IMR-90 (cell line): Measurements from ENCODE around the gene CPED1. TPM values are rescaled to one million over a fixed set of nuclear protein-coding genes. Genes with fewer than 3 reads are reported as not detected.

Experiments
- ATAC-seq: fragments of 200-7000 bp; cut with Tn5 transposase; 2 replicates; pipeline ENCODE4 v1.9.1; 2020; ENCODE audit warnings: low read depth, mild to moderate bottlenecking, moderate library complexity
- BruUV-seq: library from RNA; stranded (reverse); fragments of 400-500 nt; replicated peaks from 2 replicates; lab custom pipeline; 2021; lab: Mats Ljungman, UMichigan
- CTCF ChIA-PET: fragments of 300-600 bp; formaldehyde crosslinking; extraction: SDS; loops from one replicate; lab custom pipeline; 2021; ENCODE audit warnings: antibody characterized with exemption; lab: Yijun Ruan, JAX
- POLR2A ChIA-PET: fragments of 300-600 bp; sonication (Branson Sonifier 250); formaldehyde crosslinking; loops from one replicate; lab custom pipeline; 2022; ENCODE audit warnings: antibody characterized with exemption; ENCODE audit not compliant: unreplicated experiment; lab: Charles Lee
- DNase-seq: peaks from one replicate; pipeline ENCODE4 v3.0.0; 2013
- H2AFZ ChIP-seq: replicated peaks from 2 replicates; pipeline ENCODE3; 2013; ENCODE audit warnings: low read length, mild to moderate bottlenecking; ENCODE audit not compliant: poor library complexity
- H2AK5ac ChIP-seq: 2 replicates; pipeline ENCODE4 v1.6.1; 2013; ENCODE audit warnings: low read depth, low read length, inconsistent platforms
- H2AK9ac ChIP-seq: replicated peaks from 2 replicates; pipeline ENCODE3; 2013; ENCODE audit warnings: mild to moderate bottlenecking, low read depth, low read length, moderate library complexity; ENCODE audit not compliant: poor library complexity
- H2BK120ac ChIP-seq: 2 replicates; pipeline ENCODE4 v1.6.1; 2013; ENCODE audit warnings: low read depth, low read length, inconsistent platforms
- H2BK15ac ChIP-seq: 3 replicates; pipeline ENCODE4 v1.6.1; 2013; ENCODE audit warnings: low read depth, low read length, inconsistent platforms
- H2BK20ac ChIP-seq: 2 replicates; pipeline ENCODE4 v1.6.1; 2013; ENCODE audit warnings: low read depth, mild to moderate bottlenecking, inconsistent platforms, low read length, moderate library complexity
- H2BK5ac ChIP-seq: 2 replicates; pipeline ENCODE4 v1.6.1; 2013; ENCODE audit warnings: mild to moderate bottlenecking, low read depth, low read length, inconsistent platforms; ENCODE audit not compliant: poor library complexity, severe bottlenecking
- H3K14ac ChIP-seq: replicated peaks from 2 replicates; pipeline ENCODE4 v1.6.1; 2013; ENCODE audit warnings: low read depth, low read length, inconsistent platforms
- H3K18ac ChIP-seq: 2 replicates; pipeline ENCODE4 v1.6.1; 2013; ENCODE audit warnings: low read depth, low read length, control low read depth
- H3K23ac ChIP-seq: 2 replicates; pipeline ENCODE4 v1.6.1; 2013; ENCODE audit warnings: low read depth, low read length, inconsistent platforms
- H3K27ac ChIP-seq: 2 replicates; pipeline ENCODE4 v1.5.1; 2013; ENCODE audit warnings: mild to moderate bottlenecking, control low read depth, low read length; ENCODE audit not compliant: insufficient read depth
- H3K27me3 ChIP-seq: 2 replicates; pipeline ENCODE4 v1.6.1; 2013; ENCODE audit warnings: low read length; ENCODE audit not compliant: control insufficient read depth, insufficient read depth
- H3K36me3 ChIP-seq: 2 replicates; pipeline ENCODE4 v1.6.1; 2013; ENCODE audit warnings: low read length, mixed read lengths; ENCODE audit not compliant: control insufficient read depth, insufficient read depth
- H3K4ac ChIP-seq: 2 replicates; pipeline ENCODE4 v1.6.1; 2013; ENCODE audit warnings: low read depth, low read length, inconsistent platforms
- H3K4me1 ChIP-seq: 2 replicates; pipeline ENCODE4 v1.6.1; 2013; ENCODE audit warnings: low read length, mixed read lengths; ENCODE audit not compliant: control insufficient read depth, insufficient read depth
- H3K4me2 ChIP-seq: 2 replicates; pipeline ENCODE4 v1.6.1; 2013; ENCODE audit warnings: low read depth, mild to moderate bottlenecking, control low read depth, low read length, moderate library complexity
- H3K4me3 ChIP-seq: 2 replicates; pipeline ENCODE4 v1.5.1; 2013; ENCODE audit warnings: low read depth, mild to moderate bottlenecking, control low read depth, low read length, moderate library complexity; ENCODE audit not compliant: insufficient read depth
- H3K56ac ChIP-seq: 2 replicates; pipeline ENCODE4 v1.6.1; 2013; ENCODE audit warnings: low read length, inconsistent platforms; ENCODE audit not compliant: insufficient read depth; ENCODE audit errors: extremely low read depth
- H3K79me1 ChIP-seq, 2 experiments: 2 replicates each; pipeline ENCODE4 v1.6.1; 2013; ENCODE audit warnings: low read length in 2 of 2, inconsistent platforms in 1 of 2, low read depth in 1 of 2
- H3K9ac ChIP-seq: 2 replicates; pipeline ENCODE4 v1.6.1; 2013; ENCODE audit warnings: low read depth, low read length, control low read depth
- H3K9me1 ChIP-seq: 2 replicates; pipeline ENCODE4 v1.6.1; 2013; ENCODE audit warnings: low read length, inconsistent platforms; ENCODE audit not compliant: insufficient read depth
- H3K9me3 ChIP-seq: 2 replicates; pipeline ENCODE4 v1.6.1; 2013; ENCODE audit warnings: low read length; ENCODE audit not compliant: control insufficient read depth, insufficient read depth
- H4K20me1 ChIP-seq: 2 replicates; pipeline ENCODE4 v1.6.1; 2013; ENCODE audit warnings: low read length, inconsistent platforms; ENCODE audit not compliant: insufficient read depth
- H4K5ac ChIP-seq: 2 replicates; pipeline ENCODE4 v1.6.1; 2013; ENCODE audit warnings: mild to moderate bottlenecking, low read depth, low read length, control low read depth
- H4K8ac ChIP-seq, 2 experiments: 2 replicates each; pipeline ENCODE4 v1.6.1; 2013; ENCODE audit warnings: low read depth in 2 of 2, low read length in 2 of 2, control low read depth in 1 of 2, inconsistent platforms in 1 of 2
- H4K91ac ChIP-seq: 2 replicates; pipeline ENCODE4 v1.6.1; 2013; ENCODE audit warnings: low read depth, low read length, inconsistent platforms; ENCODE audit not compliant: insufficient read depth
- BHLHE40 ChIP-seq: fragments of 150-350 bp; IDR thresholded peaks from 2 replicates; pipeline ENCODE4 v1.6.1; 2016; ENCODE audit warnings: mild to moderate bottlenecking, low read depth, low read length
- CEBPB ChIP-seq: IDR thresholded peaks from 2 replicates; pipeline ENCODE4 v1.6.1; 2012; ENCODE audit warnings: low read depth, low read length, improper control_type of control experiment
- CHD1 ChIP-seq: IDR thresholded peaks from 2 replicates; pipeline ENCODE4 v1.6.1; 2012; ENCODE audit warnings: low read depth, low read length, improper control_type of control experiment
- ELK1 ChIP-seq: fragments of 150-350 bp; IDR thresholded peaks from 2 replicates; pipeline ENCODE4 v1.6.1; 2016; ENCODE audit warnings: low read depth, mild to moderate bottlenecking, low read length, moderate library complexity, borderline replicate concordance
- MAFK ChIP-seq: IDR thresholded peaks from 2 replicates; pipeline ENCODE4 v1.6.1; 2012; ENCODE audit warnings: low read depth, low read length, improper control_type of control experiment
- MAZ ChIP-seq: IDR thresholded peaks from 2 replicates; pipeline ENCODE4 v1.6.1; 2012; ENCODE audit warnings: low read depth, mild to moderate bottlenecking, low read length, improper control_type of control experiment, moderate library complexity, borderline replicate concordance
- MXI1 ChIP-seq: IDR thresholded peaks from 2 replicates; pipeline ENCODE4 v1.6.1; 2012; ENCODE audit warnings: low read depth, mild to moderate bottlenecking, low read length, moderate library complexity, borderline replicate concordance
- NFE2L2 ChIP-seq: fragments of 150-350 bp; IDR thresholded peaks from 2 replicates; pipeline ENCODE4 v1.6.1; 2016; ENCODE audit warnings: low read depth, mild to moderate bottlenecking, low read length
- POLR2A ChIP-seq: IDR thresholded peaks from 2 replicates; pipeline ENCODE4 v1.6.1; 2012; ENCODE audit warnings: mild to moderate bottlenecking, low read depth, low read length
- RAD21 ChIP-seq: IDR thresholded peaks from 2 replicates; pipeline ENCODE4 v1.6.1; 2012; ENCODE audit warnings: low read length, improper control_type of control experiment
- RCOR1 ChIP-seq: IDR thresholded peaks from 2 replicates; pipeline ENCODE4 v1.6.1; 2012; ENCODE audit warnings: mild to moderate bottlenecking, low read length, improper control_type of control experiment; ENCODE audit not compliant: insufficient replicate concordance
- RFX5 ChIP-seq: IDR thresholded peaks from 2 replicates; pipeline ENCODE4 v1.8.0; 2012; ENCODE audit warnings: low read depth, mild to moderate bottlenecking, low read length, moderate library complexity
- SMC3 ChIP-seq: fragments of 150-350 bp; IDR thresholded peaks from 2 replicates; pipeline ENCODE4 v1.6.1; 2016; ENCODE audit warnings: low read depth, mild to moderate bottlenecking, antibody characterized with exemption, low read length, moderate library complexity
- WGBS, 2 experiments: methylation state at CpG; one replicate each; pipeline versions ENCODE4 v1.1.5 to v1.1.7; 2013; ENCODE audit warnings: missing lambda C conversion rate in 2 of 2; ENCODE audit not compliant: insufficient read length in 1 of 2; ENCODE audit errors: extremely low coverage in 2 of 2; 5-methylcytosine and 5-hydroxymethylcytosine counted together
- dilution Hi-C: fragments of 300-500 bp; cut with HindIII; formaldehyde crosslinking; loops from one replicate; pipeline ENCODE4 v1.14.3; 2018; ENCODE audit warnings: low sequenced_read_pairs; ENCODE audit not compliant: unreplicated experiment
- in situ Hi-C: fragments of 300-500 bp; cut with MboI; formaldehyde crosslinking; loops from 3 replicates; pipeline ENCODE4 v1.14.3; 2019; ENCODE audit warnings: low sequenced_read_pairs, inconsistent platforms, mixed read lengths
- intact Hi-C: fragments of 100-400 bp; cut with micrococcal nuclease; formaldehyde crosslinking; loops from 2 replicates; pipeline ENCODE4 v1.10.0; 2022
- polyA plus RNA-seq, 3 experiments: library from polyadenylated mRNA; depleted of rRNA; stranded (reverse); fragments of >200 nt; gene quantifications; 2 replicates each; pipeline ENCODE4 v1.2.3, GENCODE V29; 2012; ENCODE audit warnings: low replicate concordance in 1 of 3
- total RNA-seq: library from RNA; depleted of rRNA; stranded (reverse); fragments of >200 nt; gene quantifications from 2 replicates; pipeline ENCODE4 v1.2.3, GENCODE V29; 2012
- TF ChIP-seq, protein P1 (sequence below): conservative IDR thresholded peaks from 2 replicates; pipeline ENCODE4 v1.5.1; 2012; ENCODE audit warnings: mild to moderate bottlenecking, low read depth, low read length, improper control_type of control experiment

CPED1 gene
- total and polyA plus RNA-seq, 2 of the 4 experiments (the other 2 are of a cell fraction): 31.2 to 96.8 TPM

DNA sequence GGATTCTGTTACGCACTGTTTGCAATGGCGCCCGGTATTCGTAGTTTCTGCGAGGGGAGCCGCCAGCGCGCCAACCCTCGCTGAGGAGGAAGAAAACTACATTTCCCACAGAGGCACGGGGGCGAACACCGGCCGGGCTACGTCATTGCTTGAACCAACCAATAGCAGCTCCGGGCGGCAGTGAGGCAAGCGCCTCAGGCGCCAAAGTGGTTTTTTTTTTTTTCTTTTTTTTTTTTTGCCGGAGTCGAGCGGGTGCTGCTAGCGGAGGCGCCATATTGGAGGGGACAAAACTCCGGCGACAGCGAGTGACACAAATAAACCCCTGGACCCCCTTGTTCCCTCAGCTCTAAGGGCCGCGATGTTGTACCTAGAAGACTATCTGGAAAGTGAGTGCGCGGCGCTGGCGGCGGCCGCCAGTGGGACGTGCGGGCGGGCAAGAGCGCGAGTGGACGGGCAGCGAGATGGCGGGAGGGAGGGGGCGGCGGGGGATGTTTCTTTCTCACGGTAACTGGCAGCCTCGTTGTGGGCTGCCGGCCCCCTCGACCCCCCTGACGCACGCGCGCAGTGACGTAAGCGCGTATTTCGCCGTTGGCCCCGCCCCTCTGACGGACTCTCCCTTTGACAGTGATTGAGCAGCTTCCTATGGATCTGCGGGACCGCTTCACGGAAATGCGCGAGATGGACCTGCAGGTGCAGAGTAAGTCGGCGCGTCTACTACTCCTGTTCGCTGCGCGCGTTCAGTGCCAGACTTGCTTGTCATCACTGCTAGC lies 37.8 kb upstream of the CPED1 start, which contains the start of gene ING3:
Gene ING3 (plus strand): TSS at position 239 of the 770 bp plus-strand sequence. CDS start 120 bp downstream, at position 359.
- Histone ChIP-seq H4K20me1 (0 out of 2 replicates have a peak, but pooled peaks cover 4% of the 10 kb centered on the region), H3K9me3 (no peaks in the 10 kb centered on the region), H3K56ac (peak within 1 kb of the TSS; percentile 98), H2BK15ac (peak within 1 kb of the TSS; percentile 69; the same call in 1 of the 3 replicates), H3K4me1 (peaks cover 2% of the 10 kb centered on the region; the same call in 1 of the 2 replicates), H4K8ac (peak within 1 kb of the TSS; percentile 85 to 98), H2BK20ac (peak within 1 kb of the TSS; percentile 47; the same call in 1 of the 2 replicates), H3K27me3 (0 out of 2 replicates have a peak, but pooled peaks cover 2% of the 10 kb centered on the region), H4K91ac (peak within 1 kb of the TSS; percentile 97), H2AFZ (peak within 1 kb of the TSS; percentile 99), H3K4me3 (peak within 1 kb of the TSS; percentile 89), H3K9me1 (no peaks in the 10 kb centered on the region), H4K5ac (peak within 1 kb of the TSS; percentile 95), H2AK5ac (peak within 1 kb of the TSS; percentile 51; the same call in 1 of the 2 replicates), H3K36me3 (peaks cover 3% of the 10 kb centered on the region), H3K4me2 (peak within 1 kb of the TSS; percentile 95), H2AK9ac (peak within 1 kb of the TSS; percentile 98), H2BK120ac (peak within 1 kb of the TSS; percentile 94), H3K27ac (peak within 1 kb of the TSS; percentile 99), H2BK5ac (peak within 1 kb of the TSS; percentile 99), H3K79me1 (peaks cover 8 to 10% of the 10 kb centered on the region in 2 experiments), H3K4ac (peak within 1 kb of the TSS; percentile 99), H3K23ac (peak within 1 kb of the TSS; percentile 92), H3K14ac (peak within 1 kb of the TSS; percentile 94), H3K9ac (peak within 1 kb of the TSS; percentile 98), H3K18ac (peak within 1 kb of the TSS; percentile 91)
- POLR2A ChIA-PET: interaction anchor here (0.5 to 1.5 kb wide), 9 partner anchors 11 to 1907 kb away, joined by 3 to 12 read pairs (median 4); partner anchors contain the start of gene TSPAN12
- BruUV-seq: no TSS peak
- intact Hi-C loops: loop anchor here (10.0 kb wide), 1 partner anchor 1044 kb away; no protein-coding TSS in a partner anchor
- CTCF ChIA-PET: interaction anchor here (0.6 to 1.0 kb wide), 2 partner anchors 87 to 144 kb away, joined by 3 read pairs; no protein-coding TSS in a partner anchor
- in situ Hi-C loops: no loop called here
- DNase-seq (peak; percentile 97), ATAC-seq (peak; percentile 97)
- 0% methylated on average over 21 of the region's 71 CpGs; no CpG with 5 or more reads in 1 of the 2 experiments for WGBS, 2 experiments
- dilution Hi-C loops: no loop called here
- peak; percentile 89 for TF ChIP-seq POLR2A
- peak; percentile 49; the same call in 1 of the 2 replicates for TF ChIP-seq MXI1
- TF ChIP-seq SMC3: no peak
- TF ChIP-seq ELK1: no peak
- TF ChIP-seq RCOR1: peak; percentile 53
- no peak for TF ChIP-seq RFX5
- TF ChIP-seq, protein P1, sequence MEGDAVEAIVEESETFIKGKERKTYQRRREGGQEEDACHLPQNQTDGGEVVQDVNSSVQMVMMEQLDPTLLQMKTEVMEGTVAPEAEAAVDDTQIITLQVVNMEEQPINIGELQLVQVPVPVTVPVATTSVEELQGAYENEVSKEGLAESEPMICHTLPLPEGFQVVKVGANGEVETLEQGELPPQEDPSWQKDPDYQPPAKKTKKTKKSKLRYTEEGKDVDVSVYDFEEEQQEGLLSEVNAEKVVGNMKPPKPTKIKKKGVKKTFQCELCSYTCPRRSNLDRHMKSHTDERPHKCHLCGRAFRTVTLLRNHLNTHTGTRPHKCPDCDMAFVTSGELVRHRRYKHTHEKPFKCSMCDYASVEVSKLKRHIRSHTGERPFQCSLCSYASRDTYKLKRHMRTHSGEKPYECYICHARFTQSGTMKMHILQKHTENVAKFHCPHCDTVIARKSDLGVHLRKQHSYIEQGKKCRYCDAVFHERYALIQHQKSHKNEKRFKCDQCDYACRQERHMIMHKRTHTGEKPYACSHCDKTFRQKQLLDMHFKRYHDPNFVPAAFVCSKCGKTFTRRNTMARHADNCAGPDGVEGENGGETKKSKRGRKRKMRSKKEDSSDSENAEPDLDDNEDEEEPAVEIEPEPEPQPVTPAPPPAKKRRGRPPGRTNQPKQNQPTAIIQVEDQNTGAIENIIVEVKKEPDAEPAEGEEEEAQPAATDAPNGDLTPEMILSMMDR: no peak
- peak; percentile 80; the same call in 1 of the 2 replicates for TF ChIP-seq CHD1
- TF ChIP-seq MAZ: peak; percentile 75; the same call in 1 of the 2 replicates
- TF ChIP-seq NFE2L2: no peak
- no peak for TF ChIP-seq RAD21
- TF ChIP-seq BHLHE40: 0 out of 2 replicates have a peak, but pooled peaks have one; percentile 16
- TF ChIP-seq CEBPB: 0 out of 2 replicates have a peak, but pooled peaks have one; percentile 26
- no peak for TF ChIP-seq MAFK
